CD4-positive, alpha-beta T cell (primary cell): ENCODE data around the gene CYP2F1. TPM values are rescaled to one million over a fixed set of nuclear protein-coding genes. Genes with fewer than 3 reads are reported as not detected.
A peak's percentile ranks its signal among the peaks of the same experiment; 100 is the strongest.

ENCODE experiments used
- ATAC-seq: fragments of 200-7000 bp; cut with Tn5 transposase; one replicate; pipeline ENCODE4 v1.10.0; 2022; ENCODE audit warnings: mild to moderate bottlenecking; ENCODE audit not compliant: poor library complexity
- CTCF ChIA-PET: fragments of 350-600 bp; sonication (Branson Sonifier 250); formaldehyde crosslinking; loops from one replicate; lab custom pipeline; 2021; ENCODE audit warnings: antibody characterized with exemption, inconsistent platforms; lab: Charles Lee
- POLR2A ChIA-PET: fragments of 350-600 bp; sonication (Branson Sonifier 250); formaldehyde crosslinking; loops from one replicate; lab custom pipeline; 2021; ENCODE audit warnings: antibody characterized with exemption, inconsistent platforms; lab: Charles Lee
- DNase-seq, 14 experiments: peaks; one replicate each; pipeline ENCODE4 v3.0.0-alpha.2; 2013 to 2020; ENCODE audit warnings: mixed read lengths in 2 of 14
- H3K27ac ChIP-seq, 2 donors: one replicate each; pipeline versions ENCODE4 v1.5.1 to v1.7.0; 2013; ENCODE audit warnings: low read length in 2 of 2, low read depth in 1 of 2, mild to moderate bottlenecking in 1 of 2
- H3K27me3 ChIP-seq, 2 experiments: 1 replicate in 1 of 2; 2 replicates in 1 of 2; pipeline versions ENCODE4 v1.6.1 to v1.7.0; 2013; ENCODE audit warnings: low read length in 2 of 2, control low read depth in 1 of 2, mild to moderate bottlenecking in 1 of 2, moderate library complexity in 1 of 2; ENCODE audit not compliant: insufficient read depth in 2 of 2, control insufficient read depth in 1 of 2
- H3K36me3 ChIP-seq: one replicate; pipeline ENCODE4 v1.6.1; 2013; ENCODE audit warnings: low read length, control low read depth; ENCODE audit not compliant: insufficient read depth
- H3K4me1 ChIP-seq: one replicate; pipeline ENCODE4 v1.6.1; 2013; ENCODE audit warnings: low read length, control low read depth; ENCODE audit not compliant: insufficient read depth
- H3K4me3 ChIP-seq: one replicate; pipeline ENCODE4 v1.5.1; 2013; ENCODE audit warnings: mild to moderate bottlenecking, low read length, moderate library complexity
- H3K9me3 ChIP-seq, 2 experiments: 1 replicate in 1 of 2; 2 replicates in 1 of 2; pipeline versions ENCODE4 v1.6.1 to v1.7.0; 2013; ENCODE audit warnings: low read length in 2 of 2, mild to moderate bottlenecking in 2 of 2, control low read depth in 1 of 2, moderate library complexity in 1 of 2; ENCODE audit not compliant: control insufficient read depth in 1 of 2, insufficient read depth in 1 of 2
- H3K27ac Mint-ChIP-seq: one replicate; pipeline ENCODE4 v1.8.0; 2020; ENCODE audit warnings: mixed read lengths
- H3K27me3 Mint-ChIP-seq: one replicate; pipeline ENCODE4 v1.8.0; 2021; ENCODE audit warnings: mixed read lengths
- H3K36me3 Mint-ChIP-seq: one replicate; pipeline ENCODE4 v1.8.0; 2021; ENCODE audit warnings: low read depth, mixed read lengths
- H3K4me1 Mint-ChIP-seq: one replicate; pipeline ENCODE4 v1.8.0; 2021; ENCODE audit warnings: low read depth, mixed read lengths
- H3K4me3 Mint-ChIP-seq: one replicate; pipeline ENCODE4 v1.8.0; 2020; ENCODE audit warnings: mild to moderate bottlenecking, mixed read lengths
- H3K9me3 Mint-ChIP-seq: one replicate; pipeline ENCODE4 v1.8.0; 2020; ENCODE audit warnings: mixed read lengths
- intact Hi-C, 2 experiments: fragments of 100-400 bp; cut with DNase I in 1 of 2; cut with micrococcal nuclease in 1 of 2; formaldehyde crosslinking; loops; one replicate each; pipeline versions ENCODE4 v1.15.1 to v1.9.0; 2023 to 2025; cut with DNase I, micrococcal nuclease
- total RNA-seq, 174 experiments: library from RNA in 2 of 174; stranded (reverse) in 2 of 174; gene quantifications; one replicate each; pipeline ENCODE4 v1.2.3 and lab custom pipeline; 2021 to 2026
- TF ChIP-seq, protein P1 (sequence below): fragments of 200-600 bp; IDR thresholded peaks from one replicate; pipeline ENCODE4 v1.8.0; 2022; ENCODE audit warnings: antibody characterized with exemption, mild to moderate bottlenecking

The CYP2F1 gene
- total RNA-seq, 2 experiments from 2014 or later = 0.47 to 0.96 TPM

DNA sequence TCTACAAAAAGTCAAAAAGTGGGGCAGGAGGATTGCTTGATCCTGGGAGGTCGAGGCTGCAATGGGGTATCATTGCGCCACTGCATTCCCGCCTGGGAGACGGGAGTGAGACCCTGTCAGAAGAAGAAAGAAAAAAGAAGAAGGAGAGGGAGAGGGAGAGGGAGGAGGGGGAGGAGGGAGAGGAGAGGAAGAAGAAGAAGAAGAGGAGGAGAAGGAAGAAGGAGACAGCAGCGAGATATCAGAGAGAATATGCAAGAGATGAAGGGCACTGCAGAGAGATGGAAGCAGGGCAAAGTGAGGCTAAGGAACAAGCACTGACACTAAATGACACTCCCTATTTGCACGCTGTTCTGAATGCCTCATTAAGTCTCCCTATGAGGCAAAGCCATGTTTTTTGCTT, 14.5 kb downstream of the CYP2F1 start:
- ChIA-PET POLR2A (no interaction called here), CTCF (interaction anchor here (1.4 kb wide), 1 partner anchor 16 kb away, joined by 8 read pairs; no protein-coding TSS in a partner anchor)
- no peaks in the 10 kb centered on the region for H3K27me3 Mint-ChIP-seq
- H3K4me3 Mint-ChIP-seq = no peak overlapping the region
- H3K9me3 Mint-ChIP-seq = no peaks in the 10 kb centered on the region
- H3K27ac ChIP-seq = no peak overlapping the region
- no peaks in the 10 kb centered on the region for H3K36me3 Mint-ChIP-seq
- H3K4me3 ChIP-seq = no peak overlapping the region
- peaks cover 20% of the 10 kb centered on the region for H3K4me1 ChIP-seq
- peaks cover 0 to 4% of the 10 kb centered on the region in 2 experiments for H3K9me3 ChIP-seq
- peaks cover 20% of the 10 kb centered on the region for H3K4me1 Mint-ChIP-seq
- intact Hi-C loops = loop anchor here in 1 of 2 experiments (5.0 kb wide), 1 partner anchor 134 kb away; the partner anchor contains the start of gene HNRNPUL1
- H3K36me3 ChIP-seq = no peaks in the 10 kb centered on the region
- DNase-seq (no peak), ATAC-seq (no peak)
- H3K27me3 ChIP-seq = no peaks in the 10 kb centered on the region
- TF ChIP-seq, protein P1, sequence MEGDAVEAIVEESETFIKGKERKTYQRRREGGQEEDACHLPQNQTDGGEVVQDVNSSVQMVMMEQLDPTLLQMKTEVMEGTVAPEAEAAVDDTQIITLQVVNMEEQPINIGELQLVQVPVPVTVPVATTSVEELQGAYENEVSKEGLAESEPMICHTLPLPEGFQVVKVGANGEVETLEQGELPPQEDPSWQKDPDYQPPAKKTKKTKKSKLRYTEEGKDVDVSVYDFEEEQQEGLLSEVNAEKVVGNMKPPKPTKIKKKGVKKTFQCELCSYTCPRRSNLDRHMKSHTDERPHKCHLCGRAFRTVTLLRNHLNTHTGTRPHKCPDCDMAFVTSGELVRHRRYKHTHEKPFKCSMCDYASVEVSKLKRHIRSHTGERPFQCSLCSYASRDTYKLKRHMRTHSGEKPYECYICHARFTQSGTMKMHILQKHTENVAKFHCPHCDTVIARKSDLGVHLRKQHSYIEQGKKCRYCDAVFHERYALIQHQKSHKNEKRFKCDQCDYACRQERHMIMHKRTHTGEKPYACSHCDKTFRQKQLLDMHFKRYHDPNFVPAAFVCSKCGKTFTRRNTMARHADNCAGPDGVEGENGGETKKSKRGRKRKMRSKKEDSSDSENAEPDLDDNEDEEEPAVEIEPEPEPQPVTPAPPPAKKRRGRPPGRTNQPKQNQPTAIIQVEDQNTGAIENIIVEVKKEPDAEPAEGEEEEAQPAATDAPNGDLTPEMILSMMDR = no peak
- peak overlapping the region; percentile 54 for H3K27ac Mint-ChIP-seq

DNA sequence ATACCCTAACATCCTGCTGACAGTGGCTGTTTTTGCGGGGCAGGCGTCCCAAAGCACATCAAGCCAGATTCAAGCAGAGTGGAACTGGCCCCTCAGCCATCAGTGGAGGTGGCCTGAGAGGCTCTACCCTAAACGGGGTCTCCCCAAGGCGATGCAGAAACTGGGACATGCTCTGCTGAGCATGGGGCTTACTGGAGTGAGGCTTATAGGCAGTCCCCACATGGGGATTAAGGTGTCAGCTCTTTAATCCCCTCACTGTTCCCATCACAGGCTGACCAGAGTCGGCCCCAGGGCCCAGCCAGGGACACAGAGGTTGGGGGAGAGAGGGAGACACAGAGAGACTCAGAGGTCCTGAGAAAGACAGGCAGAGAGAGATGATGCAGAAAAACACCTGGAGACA, 17.0 kb downstream of the CYP2F1 start:
- intact Hi-C loops = loop anchor here in 1 of 2 experiments (5.0 kb wide), 1 partner anchor 319 kb away; no protein-coding TSS in a partner anchor
- no peak for DNase-seq
- POLR2A ChIA-PET = no interaction called here
- H3K4me1 ChIP-seq = peaks cover 35% of the 10 kb centered on the region
- Mint-ChIP-seq H3K4me1 (peaks cover 35% of the 10 kb centered on the region), H3K27me3 (no peaks in the 10 kb centered on the region), H3K27ac (no peak overlapping the region), H3K4me3 (peak overlapping the region; percentile 18), H3K9me3 (no peaks in the 10 kb centered on the region), H3K36me3 (no peaks in the 10 kb centered on the region)
- CTCF ChIA-PET = no interaction called here
- H3K4me3 ChIP-seq = no peak overlapping the region
- TF ChIP-seq, protein P1 = no peak
- no peaks in the 10 kb centered on the region for H3K36me3 ChIP-seq
- H3K9me3 ChIP-seq = no peaks in the 10 kb centered on the region
- ATAC-seq = no peak
- no peaks in the 10 kb centered on the region for H3K27me3 ChIP-seq
- H3K27ac ChIP-seq = no peak overlapping the region

- H3K4me1 Mint-ChIP-seq = peaks cover 16% of the 10 kb centered on the region
- H3K4me1 ChIP-seq = peaks cover 25% of the 10 kb centered on the region
- intact Hi-C loops = loop anchor here in 1 of 2 experiments (5.0 kb wide), 1 partner anchor 321 kb away; no protein-coding TSS in a partner anchor
- CTCF ChIA-PET = no interaction called here
- no peak overlapping the region for H3K27ac ChIP-seq
- no peak for DNase-seq
- no peaks in the 10 kb centered on the region for H3K36me3 ChIP-seq
- H3K9me3 Mint-ChIP-seq = no peaks in the 10 kb centered on the region
- POLR2A ChIA-PET = no interaction called here
- H3K9me3 ChIP-seq = no peaks in the 10 kb centered on the region
- H3K27me3 ChIP-seq = no peaks in the 10 kb centered on the region
- TF ChIP-seq, protein P1 = no peak
- no peaks in the 10 kb centered on the region for H3K36me3 Mint-ChIP-seq
- H3K27ac Mint-ChIP-seq = no peak overlapping the region
- H3K4me3 ChIP-seq = no peak overlapping the region
- ATAC-seq = no peak
- H3K4me3 Mint-ChIP-seq = peak overlapping the region; percentile 79
- no peaks in the 10 kb centered on the region for H3K27me3 Mint-ChIP-seq
Measured at GRCh38 chr19:41133260-41133659, 19.0 kb downstream of the CYP2F1 start.
